Smooth muscle cell (in vitro differentiated cells): ENCODE data around the gene PCDH9. TPM values are rescaled to one million over a fixed set of nuclear protein-coding genes. Genes with fewer than 3 reads are reported as not detected.

Experiments used
- DNase-seq: peaks from one replicate; lab custom pipeline; 2025; ENCODE audit not compliant: unreplicated experiment; lab: John Stamatoyannopoulos, UW
- H2AFZ ChIP-seq: fragments of 200-600 bp; sonication (generic); 2 replicates; pipeline ENCODE4 v1.6.0; 2016; ENCODE audit warnings: antibody characterized with exemption, low read depth, mild to moderate bottlenecking
- H3F3A ChIP-seq: fragments of 200-600 bp; sonication (generic); 2 replicates; pipeline ENCODE4 v1.6.0; 2017; ENCODE audit warnings: antibody characterized with exemption, low read depth
- H3K27ac ChIP-seq: fragments of 200-600 bp; sonication (generic); 2 replicates; pipeline ENCODE4 v1.5.1; 2016; ENCODE audit warnings: low read depth, mild to moderate bottlenecking
- H3K27me3 ChIP-seq: fragments of 200-600 bp; sonication (generic); 2 replicates; pipeline ENCODE4 v1.6.1; 2016; ENCODE audit warnings: low read depth, mild to moderate bottlenecking
- H3K36me3 ChIP-seq: fragments of 200-600 bp; sonication (generic); 2 replicates; pipeline ENCODE4 v1.5.1; 2016; ENCODE audit warnings: low read depth
- H3K4me1 ChIP-seq: fragments of 200-600 bp; sonication (generic); 2 replicates; pipeline ENCODE4 v1.5.1; 2016; ENCODE audit warnings: low read depth
- H3K4me2 ChIP-seq: fragments of 200-600 bp; sonication (generic); 2 replicates; pipeline ENCODE4 v1.6.0; 2016; ENCODE audit warnings: mild to moderate bottlenecking
- H3K4me3 ChIP-seq: fragments of 200-600 bp; sonication (generic); 2 replicates; pipeline ENCODE4 v1.5.1; 2016; ENCODE audit warnings: mild to moderate bottlenecking
- H3K79me2 ChIP-seq: fragments of 200-600 bp; sonication (generic); 2 replicates; pipeline ENCODE4 v1.6.0; 2016; ENCODE audit warnings: low read depth, mild to moderate bottlenecking
- H3K9ac ChIP-seq: fragments of 200-600 bp; sonication (generic); 2 replicates; pipeline ENCODE4 v1.6.0; 2016; ENCODE audit warnings: low read depth
- H3K9me3 ChIP-seq: fragments of 200-600 bp; sonication (generic); replicated peaks from 2 replicates; pipeline ENCODE4 v1.5.1; 2016; ENCODE audit warnings: low read depth
- H4K20me1 ChIP-seq: fragments of 200-600 bp; sonication (generic); 2 replicates; pipeline ENCODE4 v1.6.0; 2016; ENCODE audit warnings: low read depth
- CTCF ChIP-seq: fragments of 200-600 bp; sonication (generic); IDR thresholded peaks from 2 replicates; pipeline ENCODE4 v1.5.1; 2017; ENCODE audit warnings: borderline replicate concordance, mild to moderate bottlenecking, antibody characterized with exemption; ENCODE audit not compliant: insufficient read depth, poor library complexity, severe bottlenecking
- WGBS: methylation state at CpG from one replicate; pipeline ENCODE4 v1.1.7; 2016; ENCODE audit warnings: low lambda C conversion rate; 5-methylcytosine and 5-hydroxymethylcytosine counted together
- polyA plus RNA-seq: library from polyadenylated mRNA; unstranded; fragments of >200 nt; fragmentation: Nextera tagmentation; extraction: Ambion mirVana; gene quantifications from 2 replicates; pipeline ENCODE4 v1.2.1, GENCODE V29; 2016
- total RNA-seq: library from RNA; depleted of rRNA; stranded (reverse); fragments of >200 nt; gene quantifications from 2 replicates; pipeline ENCODE4 v1.2.3, GENCODE V29; 2014

The PCDH9 gene
- total and polyA plus RNA-seq, 2 experiments from 2014 or later = 0.65 to 1.9 TPM

GRCh38 chr13:66339214-66339613 lies 890.9 kb downstream of the PCDH9 start:
- no peaks in the 10 kb centered on the region for H3K9me3 ChIP-seq
- no peak overlapping the region for H3K4me3 ChIP-seq
- H4K20me1 ChIP-seq = no peaks in the 10 kb centered on the region
- no peak overlapping the region for H2AFZ ChIP-seq
- H3F3A ChIP-seq = no peaks in the 10 kb centered on the region
- TF ChIP-seq CTCF = no peak
- H3K27me3 ChIP-seq = no peaks in the 10 kb centered on the region
- no peak overlapping the region for H3K9ac ChIP-seq
- H3K4me2 ChIP-seq = no peak overlapping the region
- no peak for DNase-seq
- H3K79me2 ChIP-seq = no peaks in the 10 kb centered on the region
- H3K36me3 ChIP-seq = no peaks in the 10 kb centered on the region
- no peaks in the 10 kb centered on the region for H3K4me1 ChIP-seq
- H3K27ac ChIP-seq = no peak overlapping the region

- H3K4me3 ChIP-seq = no peak overlapping the region
- no peaks in the 10 kb centered on the region for H3K79me2 ChIP-seq
- DNase-seq = no peak
- no peaks in the 10 kb centered on the region for H3K27me3 ChIP-seq
- no peaks in the 10 kb centered on the region for H3K4me1 ChIP-seq
- no peak overlapping the region for H3K9ac ChIP-seq
- no peak overlapping the region for H3K4me2 ChIP-seq
- no peak overlapping the region for H3K27ac ChIP-seq
- H3F3A ChIP-seq = no peaks in the 10 kb centered on the region
- H4K20me1 ChIP-seq = no peaks in the 10 kb centered on the region
- WGBS = 61% methylated on average over 1 of the region's 1 CpG
- no peaks in the 10 kb centered on the region for H3K9me3 ChIP-seq
- no peak for TF ChIP-seq CTCF
- H2AFZ ChIP-seq = no peak overlapping the region
- H3K36me3 ChIP-seq = no peaks in the 10 kb centered on the region
These were observed 891.6 kb downstream of the PCDH9 start for GRCh38 chr13:66338542-66338941.

DNA sequence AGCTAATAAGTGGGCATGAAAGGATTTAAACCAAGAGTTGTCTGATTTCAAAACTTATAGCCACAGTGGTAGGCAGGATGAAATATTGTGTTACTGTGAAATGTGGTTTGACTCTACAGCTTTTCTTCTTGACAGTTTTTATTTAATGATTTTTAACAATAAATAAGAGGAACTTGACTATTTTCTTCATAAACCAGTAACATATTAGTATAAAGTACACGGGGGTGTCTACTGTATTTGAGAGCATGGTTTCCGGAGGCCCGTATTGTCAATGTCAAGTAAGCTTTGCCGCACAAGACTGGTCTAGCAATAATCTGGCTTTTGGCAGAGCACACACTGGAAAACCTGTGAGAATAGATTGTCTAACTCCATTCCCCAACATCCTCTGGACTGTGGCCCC lies 894.5 kb downstream of the PCDH9 start:
- Histone ChIP-seq H3K4me1 (no peaks in the 10 kb centered on the region), H4K20me1 (no peaks in the 10 kb centered on the region), H3F3A (no peaks in the 10 kb centered on the region), H2AFZ (no peak overlapping the region), H3K27ac (no peak overlapping the region), H3K4me3 (no peak overlapping the region), H3K9ac (no peak overlapping the region), H3K27me3 (no peaks in the 10 kb centered on the region), H3K36me3 (no peaks in the 10 kb centered on the region), H3K4me2 (no peak overlapping the region), H3K79me2 (no peaks in the 10 kb centered on the region), H3K9me3 (no peaks in the 10 kb centered on the region)
- DNase-seq = no peak
- no peak for TF ChIP-seq CTCF
- 96% methylated on average over 4 of the region's 4 CpGs for WGBS

GRCh38 chr13:66329988-66330451 lies 900.1 kb downstream of the PCDH9 start:
- Histone ChIP-seq H3K79me2 (no peaks in the 10 kb centered on the region), H3F3A (no peaks in the 10 kb centered on the region), H3K4me3 (no peak overlapping the region), H3K9ac (no peak overlapping the region), H3K36me3 (no peaks in the 10 kb centered on the region), H3K27ac (no peak overlapping the region), H3K27me3 (no peaks in the 10 kb centered on the region), H2AFZ (no peak overlapping the region), H3K4me1 (no peaks in the 10 kb centered on the region), H3K4me2 (no peak overlapping the region), H4K20me1 (no peaks in the 10 kb centered on the region), H3K9me3 (no peaks in the 10 kb centered on the region)
- DNase-seq = no peak
- 95% methylated on average over 1 of the region's 1 CpG for WGBS
- no peak for TF ChIP-seq CTCF
